ENCODE results near the gene HES1.

- TF ChIP-seq TAF1 (IDR thresholded peaks at IDR 0.05; ENCODE audit: low read depth): no peak
- TF ChIP-seq CTCF (IDR thresholded peaks at IDR 0.05; ENCODE audit: poor library complexity, severe bottlenecking): no peak
- TF ChIP-seq POLR2AphosphoS5 (IDR thresholded peaks at IDR 0.05): no peak
- no peak for TF ChIP-seq SMC3 (conservative IDR thresholded peaks at IDR 0.05; ENCODE audit: poor library complexity)
- TF ChIP-seq, protein P1, sequence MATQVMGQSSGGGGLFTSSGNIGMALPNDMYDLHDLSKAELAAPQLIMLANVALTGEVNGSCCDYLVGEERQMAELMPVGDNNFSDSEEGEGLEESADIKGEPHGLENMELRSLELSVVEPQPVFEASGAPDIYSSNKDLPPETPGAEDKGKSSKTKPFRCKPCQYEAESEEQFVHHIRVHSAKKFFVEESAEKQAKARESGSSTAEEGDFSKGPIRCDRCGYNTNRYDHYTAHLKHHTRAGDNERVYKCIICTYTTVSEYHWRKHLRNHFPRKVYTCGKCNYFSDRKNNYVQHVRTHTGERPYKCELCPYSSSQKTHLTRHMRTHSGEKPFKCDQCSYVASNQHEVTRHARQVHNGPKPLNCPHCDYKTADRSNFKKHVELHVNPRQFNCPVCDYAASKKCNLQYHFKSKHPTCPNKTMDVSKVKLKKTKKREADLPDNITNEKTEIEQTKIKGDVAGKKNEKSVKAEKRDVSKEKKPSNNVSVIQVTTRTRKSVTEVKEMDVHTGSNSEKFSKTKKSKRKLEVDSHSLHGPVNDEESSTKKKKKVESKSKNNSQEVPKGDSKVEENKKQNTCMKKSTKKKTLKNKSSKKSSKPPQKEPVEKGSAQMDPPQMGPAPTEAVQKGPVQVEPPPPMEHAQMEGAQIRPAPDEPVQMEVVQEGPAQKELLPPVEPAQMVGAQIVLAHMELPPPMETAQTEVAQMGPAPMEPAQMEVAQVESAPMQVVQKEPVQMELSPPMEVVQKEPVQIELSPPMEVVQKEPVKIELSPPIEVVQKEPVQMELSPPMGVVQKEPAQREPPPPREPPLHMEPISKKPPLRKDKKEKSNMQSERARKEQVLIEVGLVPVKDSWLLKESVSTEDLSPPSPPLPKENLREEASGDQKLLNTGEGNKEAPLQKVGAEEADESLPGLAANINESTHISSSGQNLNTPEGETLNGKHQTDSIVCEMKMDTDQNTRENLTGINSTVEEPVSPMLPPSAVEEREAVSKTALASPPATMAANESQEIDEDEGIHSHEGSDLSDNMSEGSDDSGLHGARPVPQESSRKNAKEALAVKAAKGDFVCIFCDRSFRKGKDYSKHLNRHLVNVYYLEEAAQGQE (IDR thresholded peaks at IDR 0.05; ENCODE audit: borderline replicate concordance): no peak
- TF ChIP-seq EZH2 (IDR thresholded peaks at IDR 0.05; ENCODE audit: borderline replicate concordance, insufficient read depth, low read length, poor library complexity, severe bottlenecking): no peak
- TF ChIP-seq EP300 (conservative IDR thresholded peaks at IDR 0.05; ENCODE audit: poor library complexity, severe bottlenecking): no peak
- no peak for TF ChIP-seq RAD21 (conservative IDR thresholded peaks at IDR 0.05)
- TF ChIP-seq MXI1 (conservative IDR thresholded peaks at IDR 0.05; ENCODE audit: poor library complexity, severe bottlenecking): no peak
Observed at GRCh38 chr3:194141415-194142155, 5.6 kb downstream of the HES1 start.

All from neural cell (in vitro differentiated cells).